Glutamatergic neuron (in vitro differentiated cells): ENCODE measurements around the gene SH3GL2. TPM values are rescaled to one million over a fixed set of nuclear protein-coding genes. Genes with fewer than 3 reads are reported as not detected.

ENCODE experiments used
- DNase-seq: peaks from one replicate; pipeline ENCODE4 v3.0.0; 2022
- H3K27ac Mint-ChIP-seq: one replicate; pipeline ENCODE4 v1.8.0; 2020; ENCODE audit warnings: mild to moderate bottlenecking, mixed read lengths, inconsistent platforms; ENCODE audit not compliant: unreplicated experiment
- H3K27me3 Mint-ChIP-seq: one replicate; pipeline ENCODE4 v1.8.0; 2020; ENCODE audit warnings: mild to moderate bottlenecking, moderate library complexity, mixed read lengths, inconsistent platforms; ENCODE audit not compliant: unreplicated experiment
- H3K36me3 Mint-ChIP-seq: one replicate; pipeline ENCODE4 v1.8.0; 2020; ENCODE audit warnings: mild to moderate bottlenecking, mixed read lengths, inconsistent platforms; ENCODE audit not compliant: unreplicated experiment
- H3K4me1 Mint-ChIP-seq: one replicate; pipeline ENCODE4 v1.8.0; 2020; ENCODE audit warnings: mild to moderate bottlenecking, low read depth, mixed read lengths, inconsistent platforms; ENCODE audit not compliant: unreplicated experiment
- H3K4me3 Mint-ChIP-seq: one replicate; pipeline ENCODE4 v1.8.0; 2020; ENCODE audit warnings: mild to moderate bottlenecking, mixed read lengths, inconsistent platforms; ENCODE audit not compliant: unreplicated experiment
- H3K9me3 Mint-ChIP-seq: one replicate; pipeline ENCODE4 v1.8.0; 2020; ENCODE audit warnings: mild to moderate bottlenecking, moderate library complexity, mixed read lengths, inconsistent platforms; ENCODE audit not compliant: unreplicated experiment
- total RNA-seq: library from RNA; stranded (reverse); fragmentation: NEBNext Ultra II Directional; extraction: Animal tissue kit (Norgen Biotek cat#: 25700); gene quantifications from one replicate; pipeline ENCODE4 v1.2.1, GENCODE V29; 2021; ENCODE audit not compliant: unreplicated experiment
- TF ChIP-seq, protein P1 (sequence below): fragments of 200-600 bp; sonication (generic); IDR thresholded peaks from one replicate; pipeline ENCODE4 v1.5.0; 2021; ENCODE audit not compliant: partially characterized antibody, unreplicated experiment

The SH3GL2 gene
- total RNA-seq, 1 donor from 2014 or later, result 8.1 TPM

- Mint-ChIP-seq H3K36me3 (no peaks in the 10 kb centered on the region), H3K4me1 (no peaks in the 10 kb centered on the region), H3K27ac (no peak overlapping the region), H3K27me3 (no peaks in the 10 kb centered on the region), H3K9me3 (no peaks in the 10 kb centered on the region), H3K4me3 (no peak overlapping the region)
- TF ChIP-seq, protein P1, sequence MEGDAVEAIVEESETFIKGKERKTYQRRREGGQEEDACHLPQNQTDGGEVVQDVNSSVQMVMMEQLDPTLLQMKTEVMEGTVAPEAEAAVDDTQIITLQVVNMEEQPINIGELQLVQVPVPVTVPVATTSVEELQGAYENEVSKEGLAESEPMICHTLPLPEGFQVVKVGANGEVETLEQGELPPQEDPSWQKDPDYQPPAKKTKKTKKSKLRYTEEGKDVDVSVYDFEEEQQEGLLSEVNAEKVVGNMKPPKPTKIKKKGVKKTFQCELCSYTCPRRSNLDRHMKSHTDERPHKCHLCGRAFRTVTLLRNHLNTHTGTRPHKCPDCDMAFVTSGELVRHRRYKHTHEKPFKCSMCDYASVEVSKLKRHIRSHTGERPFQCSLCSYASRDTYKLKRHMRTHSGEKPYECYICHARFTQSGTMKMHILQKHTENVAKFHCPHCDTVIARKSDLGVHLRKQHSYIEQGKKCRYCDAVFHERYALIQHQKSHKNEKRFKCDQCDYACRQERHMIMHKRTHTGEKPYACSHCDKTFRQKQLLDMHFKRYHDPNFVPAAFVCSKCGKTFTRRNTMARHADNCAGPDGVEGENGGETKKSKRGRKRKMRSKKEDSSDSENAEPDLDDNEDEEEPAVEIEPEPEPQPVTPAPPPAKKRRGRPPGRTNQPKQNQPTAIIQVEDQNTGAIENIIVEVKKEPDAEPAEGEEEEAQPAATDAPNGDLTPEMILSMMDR, result no peak
- no peak for DNase-seq
These were observed 245.9 kb downstream of the SH3GL2 start for GRCh38 chr9:17824616-17825264.

DNA sequence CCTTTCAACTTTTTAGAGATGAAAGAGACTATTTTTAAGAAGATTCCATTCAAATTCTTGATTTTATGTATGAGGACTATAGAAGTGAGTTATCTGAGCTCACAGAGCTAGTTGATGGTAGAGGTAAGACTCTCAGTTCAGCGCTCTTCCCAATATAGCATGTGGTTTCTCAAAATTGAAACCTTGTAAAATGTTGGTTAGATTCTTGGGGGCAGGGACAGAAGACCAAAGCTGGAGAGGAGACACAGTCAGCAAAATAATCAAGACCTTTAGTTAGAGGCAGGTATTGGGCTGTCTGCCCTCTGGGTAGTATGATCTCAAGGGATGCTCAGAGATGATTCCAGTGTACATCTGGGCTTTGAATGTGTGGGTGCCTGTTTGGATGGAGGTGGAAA, 246.4 kb downstream of the SH3GL2 start:
- no peaks in the 10 kb centered on the region for H3K9me3 Mint-ChIP-seq
- no peak overlapping the region for H3K4me3 Mint-ChIP-seq
- peaks cover 1% of the 10 kb centered on the region for H3K27me3 Mint-ChIP-seq
- H3K27ac Mint-ChIP-seq, result no peak overlapping the region
- no peaks in the 10 kb centered on the region for H3K4me1 Mint-ChIP-seq
- no peak for DNase-seq
- TF ChIP-seq, protein P1, result no peak
- no peaks in the 10 kb centered on the region for H3K36me3 Mint-ChIP-seq

- Mint-ChIP-seq H3K9me3 (no peaks in the 10 kb centered on the region), H3K4me1 (no peaks in the 10 kb centered on the region), H3K27ac (no peak overlapping the region), H3K4me3 (no peak overlapping the region), H3K27me3 (peaks cover 1% of the 10 kb centered on the region), H3K36me3 (no peaks in the 10 kb centered on the region)
- TF ChIP-seq, protein P1, result no peak
- DNase-seq, result no peak
These were observed 250.2 kb downstream of the SH3GL2 start for GRCh38 chr9:17829064-17829463.

DNA sequence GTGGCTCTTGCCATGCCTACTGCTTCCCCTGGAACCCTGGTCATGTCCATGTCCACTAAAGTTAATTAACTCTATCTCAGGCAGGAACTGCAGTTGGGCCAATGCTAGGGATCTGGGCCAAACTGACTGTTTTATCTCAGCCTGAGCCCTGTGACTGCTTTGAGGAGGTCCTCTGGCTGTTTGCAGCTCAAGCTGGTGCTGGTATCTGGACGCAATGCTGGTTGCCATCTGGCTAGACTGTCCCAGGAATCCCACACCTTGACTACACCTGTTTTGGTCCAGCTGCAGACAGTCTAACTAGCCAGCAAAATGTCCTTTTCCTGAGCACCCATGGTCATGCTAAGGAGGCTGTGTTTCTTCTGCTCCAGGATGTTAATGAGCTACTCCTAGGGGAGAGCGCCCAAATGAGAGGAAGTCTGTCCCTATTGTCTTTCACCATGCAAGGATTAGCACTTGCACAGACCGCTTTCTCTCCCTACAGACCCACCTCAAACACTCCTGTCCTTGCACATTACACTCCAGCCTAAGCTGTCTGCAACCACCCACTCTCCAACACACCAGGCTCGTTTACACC, 251.0 kb downstream of the SH3GL2 start:
- no peak overlapping the region for H3K4me3 Mint-ChIP-seq
- H3K9me3 Mint-ChIP-seq, result no peaks in the 10 kb centered on the region
- no peak overlapping the region for H3K27ac Mint-ChIP-seq
- TF ChIP-seq, protein P1, result no peak
- peaks cover 1% of the 10 kb centered on the region for H3K27me3 Mint-ChIP-seq
- H3K36me3 Mint-ChIP-seq, result no peaks in the 10 kb centered on the region
- H3K4me1 Mint-ChIP-seq, result no peaks in the 10 kb centered on the region
- DNase-seq, result no peak

GRCh38 chr9:17832812-17833211, 253.9 kb downstream of the SH3GL2 start:
- H3K9me3 Mint-ChIP-seq, result no peaks in the 10 kb centered on the region

More at GRCh38 chr9:17832812-17833211, 253.9 kb downstream of the SH3GL2 start:
- H3K27ac Mint-ChIP-seq, result no peak overlapping the region
- peaks cover 1% of the 10 kb centered on the region for H3K27me3 Mint-ChIP-seq
- H3K4me1 Mint-ChIP-seq, result no peaks in the 10 kb centered on the region
- no peak overlapping the region for H3K4me3 Mint-ChIP-seq
- DNase-seq, result no peak
- TF ChIP-seq, protein P1, result no peak
- H3K36me3 Mint-ChIP-seq, result peaks cover 5% of the 10 kb centered on the region
